GM21381 (cell line): Measurements from ENCODE around the gene SLC9C2.
"Not testable (repeated sequence)": the region's sequence is repeated elsewhere in the genome, so short reads cannot be mapped to it uniquely, and the experiment has no call there.

ENCODE experiments used
- ATAC-seq: cut with Tn5 transposase; IDR thresholded peaks from one replicate; pipeline ENCODE4 v1.9.1; 2021; ENCODE audit warnings: mild to moderate bottlenecking, moderate library complexity; ENCODE audit not compliant: unreplicated experiment

SLC9C2 gene

DNA sequence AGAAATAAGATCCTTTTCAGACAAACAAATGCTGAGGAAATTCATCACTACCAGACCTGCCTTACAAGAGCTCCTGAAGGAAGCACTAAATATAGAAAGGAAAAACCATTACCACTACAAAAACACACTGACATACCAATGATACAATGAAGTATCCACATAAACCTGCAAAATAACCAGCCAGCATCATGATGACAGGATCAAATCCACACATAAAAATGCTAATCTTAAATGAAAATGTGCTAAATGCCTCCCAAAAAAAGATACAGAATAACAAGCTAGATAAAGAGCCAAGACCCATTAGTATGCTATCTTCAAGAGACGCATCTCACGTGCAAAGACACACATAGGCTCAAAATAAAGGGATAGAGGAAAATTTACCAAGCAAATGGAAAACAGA, 140.2 kb downstream of the SLC9C2 start:
- not testable (repeated sequence) for ATAC-seq

DNA sequence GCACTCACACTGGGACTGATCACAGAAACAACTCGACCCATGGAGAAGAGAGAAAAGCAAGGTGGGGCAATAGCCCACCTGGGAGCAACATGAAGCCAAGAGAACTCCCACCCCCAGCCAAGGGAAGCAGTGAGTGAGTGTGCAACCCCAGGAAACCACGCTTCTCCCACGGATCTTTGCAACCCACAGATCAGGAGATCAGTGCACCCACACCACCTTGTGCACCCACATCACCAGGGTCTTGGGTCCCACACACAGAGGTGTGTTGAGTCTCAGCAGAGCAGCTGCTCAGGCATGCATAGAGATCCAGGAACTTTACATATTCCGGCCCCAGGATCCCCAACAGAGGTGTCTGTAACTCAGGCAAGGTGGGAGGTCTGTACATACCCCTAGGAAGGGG, 143.0 kb downstream of the SLC9C2 start:
- no peak for ATAC-seq

DNA sequence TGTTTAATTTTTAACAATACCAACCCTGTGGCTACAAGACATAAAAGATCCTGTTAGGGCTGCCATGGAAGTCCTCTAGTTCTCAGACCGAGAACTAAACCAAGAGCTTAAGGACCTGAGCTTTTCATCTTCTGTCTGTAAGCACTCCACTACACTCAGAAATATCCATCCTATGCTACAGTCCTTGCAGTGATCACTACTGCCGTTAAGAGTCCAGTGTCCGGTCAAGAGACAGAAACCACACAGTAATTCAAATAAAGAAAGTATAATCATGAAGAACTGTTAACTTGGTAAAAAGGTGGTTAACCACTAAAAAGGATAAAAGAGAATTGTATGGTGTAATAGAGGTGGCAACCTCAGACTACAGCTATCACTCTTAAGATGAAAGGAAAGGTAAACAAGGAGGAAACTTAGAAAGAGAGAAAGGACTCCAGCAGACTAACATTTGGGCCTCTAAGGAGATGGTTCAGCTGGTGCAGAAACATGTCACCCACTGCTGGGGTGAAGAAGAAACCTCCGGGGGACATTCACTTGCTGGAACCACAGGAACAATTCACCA, 147.8 kb downstream of the SLC9C2 start:
- no peak for ATAC-seq

DNA sequence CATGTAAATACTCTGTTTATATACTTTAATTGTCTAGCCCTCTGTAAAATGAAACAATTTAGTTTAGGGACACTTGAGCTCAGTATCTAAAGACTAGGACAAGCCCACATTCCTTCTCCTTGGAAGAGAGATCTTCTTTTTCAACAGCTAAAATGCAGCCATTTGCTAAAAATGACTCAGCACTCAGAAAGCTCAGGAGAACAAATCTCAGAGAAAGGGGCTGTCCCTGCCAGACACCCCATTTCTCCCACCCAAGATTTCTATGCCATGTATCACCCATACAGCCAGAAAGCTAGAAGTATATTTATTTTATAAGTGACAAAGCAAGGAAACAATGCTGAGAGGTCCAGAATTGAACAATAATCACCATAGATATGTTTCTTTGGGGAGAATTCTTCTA, 148.9 kb downstream of the SLC9C2 start:
- ATAC-seq = no peak

DNA sequence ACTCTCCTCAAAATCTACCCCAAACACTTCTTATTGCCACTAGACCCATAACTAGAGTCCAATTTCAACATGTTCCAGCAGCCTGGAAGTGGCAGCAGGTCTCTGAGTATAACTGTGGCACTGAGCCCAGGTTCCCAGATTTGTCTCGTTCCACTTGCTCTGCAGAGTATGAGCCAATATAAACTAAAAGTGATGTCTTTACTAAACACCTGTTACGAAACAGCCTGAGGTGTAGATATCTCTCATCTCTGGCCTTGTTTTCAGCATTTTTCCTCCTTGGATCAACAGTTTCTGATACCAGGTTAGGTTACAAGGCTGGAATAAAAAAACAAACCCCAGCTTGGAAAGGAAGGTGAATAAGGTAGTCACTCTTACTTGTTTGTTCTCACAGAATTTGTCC, 150.9 kb downstream of the SLC9C2 start:
- ATAC-seq = no peak
